Measurements from ENCODE around the gene NLRP4.

GRCh38 chr19:55838251-55838650, 1.9 kb downstream of the NLRP4 start:
- TF ChIP-seq POLR2A (IDR thresholded peaks at IDR 0.05; ENCODE audit: low read depth, low read length) (no peak), POLR2AphosphoS5 (IDR thresholded peaks at IDR 0.05; ENCODE audit: low read depth, low read length) (no peak)

Measured in GM12891 (cell line).